Activated B cell treated with CpG ODN at 0.5 μM for 24 hours (primary cell): ENCODE results near the gene HTR4. TPM values are rescaled to one million over a fixed set of nuclear protein-coding genes. Genes with fewer than 3 reads are reported as not detected.

Experiments used
- ATAC-seq: fragments of 200-7000 bp; cut with Tn5 transposase; one replicate; pipeline ENCODE4 v1.10.0; 2021; ENCODE audit warnings: low read depth, mild to moderate bottlenecking, moderate library complexity
- CTCF ChIA-PET: fragments of 350-600 bp; sonication (Branson Sonifier 250); formaldehyde crosslinking; loops from one replicate; lab custom pipeline; 2021; ENCODE audit warnings: antibody characterized with exemption; lab: Charles Lee
- POLR2A ChIA-PET: fragments of 350-600 bp; sonication (Branson Sonifier 250); formaldehyde crosslinking; loops from one replicate; lab custom pipeline; 2021; ENCODE audit warnings: antibody characterized with exemption; lab: Charles Lee
- DNase-seq: peaks from one replicate; pipeline ENCODE4 v3.0.0; 2022
- H3K27ac Mint-ChIP-seq: one replicate; pipeline ENCODE4 v1.8.0; 2020; ENCODE audit warnings: mixed read lengths
- H3K27me3 Mint-ChIP-seq: one replicate; pipeline ENCODE4 v1.8.0; 2021; ENCODE audit warnings: mixed read lengths
- H3K36me3 Mint-ChIP-seq: one replicate; pipeline ENCODE4 v1.8.0; 2021; ENCODE audit warnings: low read depth, mixed read lengths
- H3K4me1 Mint-ChIP-seq: one replicate; pipeline ENCODE4 v1.8.0; 2021; ENCODE audit warnings: mixed read lengths
- H3K4me3 Mint-ChIP-seq: one replicate; pipeline ENCODE4 v1.8.0; 2020; ENCODE audit warnings: mild to moderate bottlenecking, mixed read lengths
- H3K9me3 Mint-ChIP-seq: one replicate; pipeline ENCODE4 v1.8.0; 2020; ENCODE audit warnings: mixed read lengths
- intact Hi-C: fragments of 100-400 bp; cut with micrococcal nuclease; formaldehyde crosslinking; loops from one replicate; pipeline ENCODE4 v1.15.1; 2024
- total RNA-seq: library from RNA; stranded (reverse); gene quantifications from 2 replicates; pipeline ENCODE4 v1.2.3, GENCODE V29; 2022
- TF ChIP-seq, protein P1 (sequence below): fragments of 200-600 bp; IDR thresholded peaks from one replicate; pipeline ENCODE4 v1.8.0; 2022; ENCODE audit warnings: antibody characterized with exemption, mild to moderate bottlenecking

HTR4 gene
- total RNA-seq, 1 donor from 2014 or later: not detected

DNA sequence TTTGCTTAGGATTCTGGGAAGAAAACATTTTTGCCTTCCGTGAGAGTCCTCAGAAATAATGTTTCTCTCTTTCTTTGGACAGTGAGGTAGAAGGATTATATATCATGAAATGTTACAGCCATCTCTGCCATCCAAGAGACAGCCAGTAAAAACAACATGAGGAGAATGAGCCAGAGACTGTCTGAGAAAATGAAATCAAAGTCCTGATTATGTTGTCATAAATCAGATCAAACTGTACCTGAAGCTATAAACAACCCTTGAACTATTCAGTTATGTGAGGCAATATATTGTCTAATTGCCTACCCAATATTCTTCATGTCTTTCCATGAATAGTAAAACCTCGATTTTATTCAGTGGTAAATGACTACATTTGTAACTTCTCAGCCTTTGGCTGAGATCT, 9.2 kb upstream of the HTR4 start:
- POLR2A ChIA-PET: no interaction called here
- TF ChIP-seq, protein P1, sequence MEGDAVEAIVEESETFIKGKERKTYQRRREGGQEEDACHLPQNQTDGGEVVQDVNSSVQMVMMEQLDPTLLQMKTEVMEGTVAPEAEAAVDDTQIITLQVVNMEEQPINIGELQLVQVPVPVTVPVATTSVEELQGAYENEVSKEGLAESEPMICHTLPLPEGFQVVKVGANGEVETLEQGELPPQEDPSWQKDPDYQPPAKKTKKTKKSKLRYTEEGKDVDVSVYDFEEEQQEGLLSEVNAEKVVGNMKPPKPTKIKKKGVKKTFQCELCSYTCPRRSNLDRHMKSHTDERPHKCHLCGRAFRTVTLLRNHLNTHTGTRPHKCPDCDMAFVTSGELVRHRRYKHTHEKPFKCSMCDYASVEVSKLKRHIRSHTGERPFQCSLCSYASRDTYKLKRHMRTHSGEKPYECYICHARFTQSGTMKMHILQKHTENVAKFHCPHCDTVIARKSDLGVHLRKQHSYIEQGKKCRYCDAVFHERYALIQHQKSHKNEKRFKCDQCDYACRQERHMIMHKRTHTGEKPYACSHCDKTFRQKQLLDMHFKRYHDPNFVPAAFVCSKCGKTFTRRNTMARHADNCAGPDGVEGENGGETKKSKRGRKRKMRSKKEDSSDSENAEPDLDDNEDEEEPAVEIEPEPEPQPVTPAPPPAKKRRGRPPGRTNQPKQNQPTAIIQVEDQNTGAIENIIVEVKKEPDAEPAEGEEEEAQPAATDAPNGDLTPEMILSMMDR: no peak
- H3K27ac Mint-ChIP-seq: no peak overlapping the region
- no peaks in the 10 kb centered on the region for H3K9me3 Mint-ChIP-seq
- no peak for DNase-seq
- H3K36me3 Mint-ChIP-seq: no peaks in the 10 kb centered on the region
- no peaks in the 10 kb centered on the region for H3K4me1 Mint-ChIP-seq
- peaks cover 10% of the 10 kb centered on the region for H3K27me3 Mint-ChIP-seq
- H3K4me3 Mint-ChIP-seq: no peak overlapping the region
- intact Hi-C loops: no loop called here
- CTCF ChIA-PET: interaction anchor here (1.1 kb wide), 1 partner anchor 67 kb away, joined by 3 read pairs; no protein-coding TSS in a partner anchor
- no peak for ATAC-seq

DNA sequence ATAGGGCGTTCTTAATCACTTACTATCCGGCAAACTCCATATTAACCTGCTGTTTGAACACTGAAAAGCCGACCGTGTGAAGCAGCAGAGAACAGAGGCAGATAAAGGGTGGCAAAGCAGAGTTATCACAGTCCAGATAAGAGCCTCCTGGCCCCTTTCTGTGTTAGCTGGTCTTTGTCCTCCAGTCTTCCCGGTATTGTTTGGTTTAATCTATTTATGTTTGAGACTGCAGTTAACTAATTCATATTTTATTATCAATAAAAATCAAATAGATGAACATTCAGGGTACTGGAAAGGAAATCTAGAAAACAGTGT, 6.0 kb upstream of the HTR4 start:
- ChIA-PET CTCF (no interaction called here), POLR2A (no interaction called here)
- no peaks in the 10 kb centered on the region for H3K36me3 Mint-ChIP-seq
- DNase-seq: no peak
- no peak overlapping the region for H3K4me3 Mint-ChIP-seq
- ATAC-seq: no peak
- H3K9me3 Mint-ChIP-seq: no peaks in the 10 kb centered on the region
- H3K4me1 Mint-ChIP-seq: no peaks in the 10 kb centered on the region
- TF ChIP-seq, protein P1: no peak
- intact Hi-C loops: no loop called here
- no peak overlapping the region for H3K27ac Mint-ChIP-seq
- peaks cover 23% of the 10 kb centered on the region for H3K27me3 Mint-ChIP-seq

DNA sequence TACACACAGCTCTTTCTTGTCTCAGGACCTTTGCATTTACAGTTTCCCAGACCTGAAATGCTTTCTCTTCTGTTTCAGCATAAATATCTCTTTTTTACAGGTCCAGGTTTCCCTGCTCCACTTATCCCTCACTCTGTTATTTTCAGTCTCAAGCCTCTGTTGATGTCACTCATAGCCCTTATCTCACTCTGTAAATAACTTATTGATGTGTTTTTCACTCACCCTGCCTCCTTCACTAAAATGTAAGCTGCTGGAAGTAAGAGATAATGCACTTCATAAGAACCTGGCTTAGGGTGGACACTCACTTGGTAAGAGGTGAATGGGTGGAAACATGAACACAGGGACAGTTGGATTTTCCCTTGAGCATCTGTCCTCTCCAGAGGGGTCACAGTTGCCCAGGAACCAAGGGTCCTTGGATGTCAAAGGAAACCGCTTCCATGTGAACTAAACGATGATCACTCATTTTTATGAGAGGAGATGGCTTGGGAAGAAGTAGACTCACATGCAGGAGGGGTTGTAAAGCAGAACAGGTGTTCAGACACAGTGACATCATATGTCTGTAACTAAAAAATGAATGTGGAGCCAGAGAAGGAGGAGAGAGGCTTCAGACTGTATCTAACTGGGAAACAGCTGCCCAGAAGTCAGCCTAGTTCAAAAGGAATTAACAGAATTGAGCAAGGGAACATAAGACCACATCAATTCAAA, 5.5 kb upstream of the HTR4 start:
- no peak overlapping the region for H3K27ac Mint-ChIP-seq
- DNase-seq (no peak), ATAC-seq (no peak)
- no peaks in the 10 kb centered on the region for H3K9me3 Mint-ChIP-seq
- TF ChIP-seq, protein P1: no peak
- intact Hi-C loops: no loop called here
- peaks cover 25% of the 10 kb centered on the region for H3K27me3 Mint-ChIP-seq
- no peaks in the 10 kb centered on the region for H3K36me3 Mint-ChIP-seq
- H3K4me3 Mint-ChIP-seq: no peak overlapping the region
- H3K4me1 Mint-ChIP-seq: no peaks in the 10 kb centered on the region
- POLR2A ChIA-PET: no interaction called here
- CTCF ChIA-PET: no interaction called here

DNA sequence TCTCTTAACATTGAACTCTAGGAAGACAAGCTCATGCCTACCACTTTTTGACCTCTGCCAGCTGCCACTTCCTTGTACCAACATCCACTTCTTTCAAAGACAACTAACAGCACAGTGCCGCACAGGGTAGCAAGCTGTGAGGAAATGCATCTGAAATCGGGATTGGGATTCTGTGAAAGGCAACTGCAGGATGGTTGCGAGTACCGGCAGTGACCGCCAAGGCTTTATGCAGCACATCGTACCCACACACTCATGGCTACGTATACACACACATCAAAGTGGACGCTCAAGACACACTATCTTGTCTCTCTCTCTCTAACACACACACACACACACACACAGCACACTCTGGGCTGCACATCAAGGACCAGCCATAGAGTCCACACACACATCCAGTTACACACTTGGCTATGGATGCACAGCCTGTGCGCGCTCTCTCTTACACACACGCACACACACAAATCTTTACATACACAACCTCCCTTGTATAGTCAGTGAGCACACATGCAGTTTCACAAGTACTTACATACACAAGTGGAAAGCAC, 964 bp downstream of the HTR4 start:
- H3K36me3 Mint-ChIP-seq: no peaks in the 10 kb centered on the region
- CTCF ChIA-PET: no interaction called here
- DNase-seq (no peak), ATAC-seq (no peak)
- no peak overlapping the region for H3K27ac Mint-ChIP-seq
- H3K9me3 Mint-ChIP-seq: no peaks in the 10 kb centered on the region
- peaks cover 33% of the 10 kb centered on the region for H3K27me3 Mint-ChIP-seq
- TF ChIP-seq, protein P1: no peak
- H3K4me3 Mint-ChIP-seq: no peak overlapping the region
- intact Hi-C loops: no loop called here
- no peaks in the 10 kb centered on the region for H3K4me1 Mint-ChIP-seq
- POLR2A ChIA-PET: no interaction called here

DNA sequence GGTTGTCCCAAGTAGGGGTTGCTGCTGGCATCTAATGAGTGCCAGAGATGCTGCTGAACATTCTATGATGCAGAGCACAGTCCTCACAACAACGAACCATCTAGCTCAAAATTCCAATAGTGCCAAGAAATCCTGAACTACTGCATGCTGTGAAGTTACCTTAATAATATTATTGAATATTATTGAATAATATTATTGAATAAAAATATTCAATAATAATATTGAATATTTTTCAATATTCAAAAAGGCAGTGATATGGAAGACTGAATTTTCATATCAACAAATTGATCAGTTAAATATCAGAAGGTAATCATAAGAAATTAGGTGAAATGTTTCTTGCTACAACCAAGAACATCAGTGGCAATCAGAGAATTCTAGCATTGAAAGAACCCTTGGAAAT, 2.8 kb downstream of the HTR4 start:
- Mint-ChIP-seq H3K9me3 (no peaks in the 10 kb centered on the region), H3K4me3 (no peak overlapping the region), H3K36me3 (no peaks in the 10 kb centered on the region), H3K27me3 (peaks cover 34% of the 10 kb centered on the region), H3K4me1 (no peaks in the 10 kb centered on the region), H3K27ac (no peak overlapping the region)
- ChIA-PET CTCF (no interaction called here), POLR2A (no interaction called here)
- ATAC-seq (no peak), DNase-seq (no peak)
- intact Hi-C loops: no loop called here
- TF ChIP-seq, protein P1: no peak
